Naive thymus-derived CD4-positive, alpha-beta T cell (primary cell): ENCODE data around the gene MRPL37. TPM values are rescaled to one million over a fixed set of nuclear protein-coding genes. Genes with fewer than 3 reads are reported as not detected.
A peak's percentile ranks its signal among the peaks of the same experiment; 100 is the strongest.

ENCODE experiments used
- ATAC-seq: fragments of 150-1000 bp; cut with Tn5 transposase; 2 replicates; pipeline ENCODE4 v1.10.0; 2021; ENCODE audit warnings: mild to moderate bottlenecking, moderate library complexity
- CTCF ChIA-PET: fragments of 350-600 bp; sonication (Branson Sonifier 250); formaldehyde crosslinking; loops from one replicate; lab custom pipeline; 2021; ENCODE audit warnings: antibody characterized with exemption; lab: Charles Lee
- POLR2A ChIA-PET: fragments of 350-600 bp; sonication (Branson Sonifier 250); formaldehyde crosslinking; loops from one replicate; lab custom pipeline; 2021; ENCODE audit warnings: antibody characterized with exemption, inconsistent platforms; lab: Charles Lee
- DNase-seq, 9 donors: peaks; one replicate each; pipeline versions ENCODE4 v3.0.0 to v3.0.0-alpha.2; 2020 to 2022; ENCODE audit warnings: mixed read lengths in 1 of 9
- H3K27ac ChIP-seq: one replicate; pipeline ENCODE4 v1.7.0; 2013; ENCODE audit warnings: mild to moderate bottlenecking, low read depth, low read length, moderate library complexity
- H3K27me3 ChIP-seq, 2 donors: one replicate each; pipeline ENCODE4 v1.7.0; 2013; ENCODE audit warnings: low read length in 2 of 2, mild to moderate bottlenecking in 2 of 2, moderate library complexity in 2 of 2; ENCODE audit not compliant: control insufficient read depth in 2 of 2, insufficient read depth in 2 of 2
- H3K36me3 ChIP-seq, 3 experiments: 1 replicate in 2 of 3; 2 replicates in 1 of 3; pipeline ENCODE4 v1.7.0; 2013; ENCODE audit warnings: low read length in 3 of 3, mild to moderate bottlenecking in 3 of 3, moderate library complexity in 1 of 3; ENCODE audit not compliant: insufficient read depth in 3 of 3, control insufficient read depth in 2 of 3
- H3K4me1 ChIP-seq, 2 donors: one replicate each; pipeline ENCODE4 v1.7.0; 2013; ENCODE audit warnings: low read length in 2 of 2, mild to moderate bottlenecking in 2 of 2, moderate library complexity in 1 of 2; ENCODE audit not compliant: control insufficient read depth in 2 of 2, insufficient read depth in 2 of 2
- H3K4me3 ChIP-seq: 2 replicates; pipeline ENCODE4 v1.7.0; 2013; ENCODE audit warnings: mild to moderate bottlenecking, low read length
- H3K9me3 ChIP-seq, 3 experiments: 1 replicate in 2 of 3; 2 replicates in 1 of 3; pipeline ENCODE4 v1.7.0; 2013; ENCODE audit warnings: low read length in 3 of 3; ENCODE audit not compliant: control insufficient read depth in 2 of 3
- H3K27ac Mint-ChIP-seq, 9 donors: one replicate each; pipeline ENCODE4 v1.8.0; 2020 to 2022; ENCODE audit warnings: mixed read lengths in 9 of 9, mild to moderate bottlenecking in 8 of 9, moderate library complexity in 5 of 9, inconsistent platforms in 2 of 9
- H3K27me3 Mint-ChIP-seq, 5 donors: one replicate each; pipeline ENCODE4 v1.8.0; 2021 to 2022; ENCODE audit warnings: mixed read lengths in 5 of 5, mild to moderate bottlenecking in 1 of 5
- H3K36me3 Mint-ChIP-seq, 5 donors: one replicate each; pipeline ENCODE4 v1.8.0; 2020 to 2022; ENCODE audit warnings: mixed read lengths in 5 of 5, mild to moderate bottlenecking in 3 of 5, inconsistent platforms in 1 of 5
- H3K4me1 Mint-ChIP-seq, 7 donors: one replicate each; pipeline ENCODE4 v1.8.0; 2020 to 2022; ENCODE audit warnings: mixed read lengths in 7 of 7, mild to moderate bottlenecking in 3 of 7, inconsistent platforms in 1 of 7
- H3K4me3 Mint-ChIP-seq, 10 donors: one replicate each; pipeline ENCODE4 v1.8.0; 2020 to 2022; ENCODE audit warnings: mild to moderate bottlenecking in 10 of 10, mixed read lengths in 10 of 10, moderate library complexity in 6 of 10, inconsistent platforms in 2 of 10
- H3K9me3 Mint-ChIP-seq, 11 donors: one replicate each; pipeline ENCODE4 v1.8.0; 2020 to 2022; ENCODE audit warnings: mixed read lengths in 11 of 11, mild to moderate bottlenecking in 4 of 11, inconsistent platforms in 1 of 11, moderate library complexity in 1 of 11
- intact Hi-C, 2 donors: fragments of 100-400 bp; cut with micrococcal nuclease; formaldehyde crosslinking; loops; one replicate each; pipeline ENCODE4 v1.15.1; 2023
- polyA plus RNA-seq, 2 donors: library from polyadenylated mRNA; unstranded; fragments of 300-500 nt; fragmentation: Illumina TruSeq; gene quantifications; one replicate each; pipeline ENCODE4 v1.2.3, GENCODE V29; 2021
- total RNA-seq, 6 experiments: library from RNA in 5 of 6; stranded (reverse) in 5 of 6; gene quantifications; 1 replicate in 5 of 6; 2 replicates in 1 of 6; pipeline ENCODE4 v1.2.3 and lab custom pipeline; 2021 to 2026

Gene MRPL37
- total and polyA plus RNA-seq, 7 experiments from 2014 or later, result 25.4 to 86.7 (median 36.6) TPM

DNA sequence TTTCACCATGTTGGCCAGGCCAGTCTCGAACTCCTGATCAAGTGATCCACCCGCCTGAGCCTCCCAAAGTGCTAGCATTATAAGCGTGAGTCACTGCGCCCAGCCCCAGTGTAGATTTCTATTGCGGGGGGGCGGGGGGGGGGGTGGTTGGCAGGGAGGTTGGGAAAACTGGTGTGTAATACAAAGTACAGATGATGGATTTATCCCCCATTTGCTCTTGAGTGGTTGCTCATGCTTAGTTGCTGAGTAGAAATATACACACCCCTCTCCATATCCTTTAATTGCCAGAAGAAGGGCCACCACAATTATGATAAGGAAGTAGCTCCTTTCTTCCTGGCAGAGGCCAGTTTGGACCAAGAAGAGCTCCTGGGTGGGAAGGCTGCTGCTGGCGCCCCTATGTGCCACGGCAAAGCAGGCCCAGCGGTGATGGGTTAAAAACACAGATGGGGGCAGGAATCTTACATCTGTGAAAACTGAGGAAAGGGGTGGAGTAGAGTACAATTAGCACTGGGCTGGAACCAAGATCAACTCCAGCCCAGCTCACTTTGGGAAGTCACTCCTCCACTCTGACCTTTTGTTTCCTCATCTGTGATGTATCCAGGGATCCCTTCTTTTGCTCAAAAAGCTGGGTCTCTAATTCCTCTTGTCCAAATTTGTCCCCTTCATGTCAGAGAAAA lies 55.2 kb downstream of the MRPL37 start:
- peak overlapping the region in 1 of 9 donors; percentile 30 for H3K27ac Mint-ChIP-seq

DNA sequence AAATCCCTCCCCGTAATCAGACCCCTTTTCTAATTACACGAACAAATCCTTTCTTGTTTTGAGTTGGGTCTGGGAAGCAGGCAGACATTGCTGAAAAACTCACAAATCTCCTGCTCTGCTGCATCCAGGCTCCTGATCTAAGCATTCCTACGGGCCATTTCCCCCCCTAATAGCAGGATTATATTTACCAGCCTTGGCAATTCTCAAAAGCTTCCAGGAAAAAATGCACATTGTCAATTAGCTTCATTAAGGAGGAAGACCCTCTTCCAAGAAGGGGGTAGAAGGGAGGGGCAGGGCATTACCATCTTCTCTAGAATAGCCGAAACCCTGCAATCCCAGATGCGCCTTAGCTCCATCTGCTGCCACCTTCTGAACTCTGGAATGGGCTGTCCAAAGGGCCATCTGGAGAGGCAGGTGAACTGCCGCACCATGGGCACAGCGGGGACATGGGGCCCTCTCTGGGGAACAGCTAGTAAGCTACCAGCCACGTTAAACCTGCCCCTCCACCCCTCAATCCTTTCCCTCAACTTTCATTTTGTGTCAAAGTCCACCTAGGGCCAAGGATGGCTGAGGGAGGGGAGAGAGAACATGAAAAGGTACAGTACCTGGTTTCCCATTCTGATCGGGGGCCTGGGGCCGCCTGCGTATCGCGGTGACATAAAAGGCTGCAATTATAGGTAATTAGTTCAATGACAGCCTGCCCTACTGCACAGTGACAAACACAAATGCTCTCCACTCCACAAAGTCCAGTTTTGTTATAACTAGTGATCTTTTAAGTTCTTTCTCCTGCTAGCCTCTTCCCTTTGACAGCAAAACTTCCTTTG lies 56.8 kb downstream of the MRPL37 start:
- Histone ChIP-seq H3K27ac (no peak overlapping the region), H3K9me3 (no peaks in the 10 kb centered on the region), H3K36me3 (peaks cover 0 to 16% (median 4%) of the 10 kb centered on the region in 3 experiments), H3K4me3 (no peak overlapping the region), H3K27me3 (no peaks in the 10 kb centered on the region), H3K4me1 (no peaks in the 10 kb centered on the region)
- Mint-ChIP-seq H3K27ac (peak overlapping the region in 6 of 9 donors; percentile 3 to 68 (median 54)), H3K4me3 (no peak overlapping the region), H3K36me3 (peaks cover 0 to 27% (median 4%) of the 10 kb centered on the region in 5 donors), H3K4me1 (peaks cover 6 to 20% (median 15%) of the 10 kb centered on the region in 7 donors), H3K9me3 (peaks cover 0 to 2% (median 0%) of the 10 kb centered on the region in 11 donors), H3K27me3 (no peaks in the 10 kb centered on the region)
- CTCF ChIA-PET, result no interaction called here
- no peak for DNase-seq
- POLR2A ChIA-PET, result no interaction called here
- ATAC-seq, result no peak
- intact Hi-C loops, result no loop called here

More for the DNA sequence above, 55.2 kb downstream of the MRPL37 start:
- peaks cover 0 to 24% (median 4%) of the 10 kb centered on the region in 5 donors for H3K36me3 Mint-ChIP-seq
- H3K27me3 Mint-ChIP-seq, result no peaks in the 10 kb centered on the region
- POLR2A ChIA-PET, result no interaction called here
- Histone ChIP-seq H3K9me3 (no peaks in the 10 kb centered on the region), H3K36me3 (peaks cover 0 to 29% (median 0%) of the 10 kb centered on the region in 3 experiments), H3K27me3 (no peaks in the 10 kb centered on the region), H3K4me1 (no peaks in the 10 kb centered on the region), H3K4me3 (no peak overlapping the region), H3K27ac (no peak overlapping the region)
- H3K4me1 Mint-ChIP-seq, result peaks cover 3 to 20% (median 10%) of the 10 kb centered on the region in 7 donors
- intact Hi-C loops, result no loop called here
- H3K9me3 Mint-ChIP-seq, result peaks cover 0 to 2% (median 0%) of the 10 kb centered on the region in 11 donors
- CTCF ChIA-PET, result no interaction called here
- H3K4me3 Mint-ChIP-seq, result no peak overlapping the region
- DNase-seq, result no peak
- no peak for ATAC-seq

DNA sequence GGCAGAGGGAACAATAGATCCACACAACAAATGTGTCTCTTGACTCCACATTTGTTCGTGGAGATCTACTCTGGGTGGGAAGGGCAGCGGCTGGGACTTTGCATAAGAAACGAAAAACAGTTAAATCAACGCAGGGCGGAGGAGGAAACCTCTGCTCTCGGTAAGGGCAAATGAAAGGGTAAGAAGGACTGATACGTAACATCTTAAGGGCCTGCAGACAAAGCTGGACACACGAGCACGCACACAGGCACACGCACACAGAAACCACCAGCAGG lies 57.3 kb downstream of the MRPL37 start:
- Histone ChIP-seq H3K4me1 (no peaks in the 10 kb centered on the region), H3K9me3 (no peaks in the 10 kb centered on the region), H3K4me3 (no peak overlapping the region), H3K36me3 (peaks cover 0 to 11% (median 4%) of the 10 kb centered on the region in 3 experiments), H3K27ac (no peak overlapping the region), H3K27me3 (no peaks in the 10 kb centered on the region)
- DNase-seq, result no peak
- Mint-ChIP-seq H3K4me3 (no peak overlapping the region), H3K9me3 (peaks cover 0 to 2% (median 0%) of the 10 kb centered on the region in 11 donors), H3K27me3 (no peaks in the 10 kb centered on the region), H3K27ac (peak overlapping the region in 4 of 9 donors; percentile 52 to 59 (median 56)), H3K4me1 (peaks cover 6 to 24% (median 15%) of the 10 kb centered on the region in 7 donors), H3K36me3 (peaks cover 0 to 27% (median 4%) of the 10 kb centered on the region in 5 donors)
- intact Hi-C loops, result no loop called here
- no peak for ATAC-seq
- POLR2A ChIA-PET, result no interaction called here
- CTCF ChIA-PET, result no interaction called here

DNA sequence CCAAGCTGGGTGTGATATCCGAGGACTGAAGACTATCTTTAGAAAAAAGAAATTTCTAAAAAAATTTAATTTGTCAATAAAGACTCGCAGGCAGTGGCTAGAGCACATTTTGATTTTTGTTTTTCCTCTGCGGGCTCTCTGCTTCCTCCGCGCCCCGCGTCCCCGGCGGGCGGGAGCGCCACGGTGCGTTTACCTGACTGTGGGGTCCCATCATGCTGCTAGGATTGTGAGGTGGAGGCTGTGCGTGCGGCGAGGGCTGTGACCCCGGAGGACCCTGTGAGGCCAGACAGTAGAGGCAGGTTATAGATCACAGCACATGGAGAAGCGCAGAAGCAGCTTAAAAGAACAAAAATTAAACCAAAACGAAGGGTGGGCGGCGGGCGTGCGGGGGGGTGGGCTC lies 57.9 kb downstream of the MRPL37 start:
- Histone ChIP-seq H3K27ac (no peak overlapping the region), H3K9me3 (no peaks in the 10 kb centered on the region), H3K4me1 (no peaks in the 10 kb centered on the region), H3K4me3 (no peak overlapping the region), H3K36me3 (peaks cover 0 to 9% (median 4%) of the 10 kb centered on the region in 3 experiments), H3K27me3 (no peaks in the 10 kb centered on the region)
- no peak for ATAC-seq
- Mint-ChIP-seq H3K4me1 (peaks cover 8 to 23% (median 15%) of the 10 kb centered on the region in 7 donors), H3K27me3 (no peaks in the 10 kb centered on the region), H3K27ac (peak overlapping the region in 4 of 9 donors; percentile 22 to 52 (median 40)), H3K36me3 (peaks cover 0 to 24% (median 4%) of the 10 kb centered on the region in 5 donors), H3K9me3 (peaks cover 0 to 2% (median 0%) of the 10 kb centered on the region in 11 donors), H3K4me3 (no peak overlapping the region)
- POLR2A ChIA-PET, result no interaction called here
- intact Hi-C loops, result no loop called here
- CTCF ChIA-PET, result no interaction called here
- no peak for DNase-seq

DNA sequence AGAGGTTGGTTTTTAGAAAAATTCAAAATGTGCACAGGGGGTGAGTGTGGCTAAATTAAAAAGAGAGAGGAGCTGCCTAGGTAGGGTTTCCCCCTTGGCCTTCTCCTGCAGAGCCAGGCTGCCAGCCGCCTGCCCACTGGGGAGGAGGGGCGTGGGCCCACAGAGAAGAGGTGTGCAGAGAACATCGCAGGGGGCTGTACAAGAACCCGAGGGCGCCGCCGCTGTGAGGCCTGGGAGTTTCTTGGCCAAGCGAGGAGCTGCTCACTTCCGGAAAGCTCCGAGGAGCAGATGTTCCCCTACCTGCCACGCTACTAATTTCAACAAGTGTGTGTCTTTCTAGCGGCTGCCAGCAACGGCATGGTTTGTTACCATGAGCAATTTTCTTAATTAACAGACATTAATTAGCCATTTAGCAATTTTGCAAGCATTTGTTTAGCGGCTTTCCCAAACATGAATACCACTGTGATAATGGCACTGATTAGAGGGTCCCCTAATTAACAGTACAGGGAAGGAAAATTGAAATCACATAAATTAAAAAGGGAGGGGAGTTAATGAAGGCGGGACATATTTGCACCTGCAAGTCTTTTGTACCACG lies 59.7 kb downstream of the MRPL37 start:
- ChIA-PET POLR2A (no interaction called here), CTCF (no interaction called here)
- no peaks in the 10 kb centered on the region for H3K4me1 ChIP-seq
- H3K36me3 Mint-ChIP-seq, result peaks cover 0 to 23% (median 4%) of the 10 kb centered on the region in 5 donors
- no peaks in the 10 kb centered on the region for H3K27me3 ChIP-seq
- H3K9me3 Mint-ChIP-seq, result peaks cover 0 to 2% (median 0%) of the 10 kb centered on the region in 11 donors
- no peak overlapping the region for H3K27ac ChIP-seq
- no peaks in the 10 kb centered on the region for H3K9me3 ChIP-seq
- intact Hi-C loops, result no loop called here
- peaks cover 0 to 16% (median 4%) of the 10 kb centered on the region in 3 experiments for H3K36me3 ChIP-seq
- H3K27ac Mint-ChIP-seq, result peak overlapping the region in 4 of 9 donors; percentile 8 to 62 (median 34)
- ATAC-seq (no peak), DNase-seq (no peak)
- H3K4me3 ChIP-seq, result no peak overlapping the region
- H3K27me3 Mint-ChIP-seq, result no peaks in the 10 kb centered on the region
- H3K4me3 Mint-ChIP-seq, result no peak overlapping the region
- peaks cover 15 to 33% (median 19%) of the 10 kb centered on the region in 7 donors for H3K4me1 Mint-ChIP-seq

DNA sequence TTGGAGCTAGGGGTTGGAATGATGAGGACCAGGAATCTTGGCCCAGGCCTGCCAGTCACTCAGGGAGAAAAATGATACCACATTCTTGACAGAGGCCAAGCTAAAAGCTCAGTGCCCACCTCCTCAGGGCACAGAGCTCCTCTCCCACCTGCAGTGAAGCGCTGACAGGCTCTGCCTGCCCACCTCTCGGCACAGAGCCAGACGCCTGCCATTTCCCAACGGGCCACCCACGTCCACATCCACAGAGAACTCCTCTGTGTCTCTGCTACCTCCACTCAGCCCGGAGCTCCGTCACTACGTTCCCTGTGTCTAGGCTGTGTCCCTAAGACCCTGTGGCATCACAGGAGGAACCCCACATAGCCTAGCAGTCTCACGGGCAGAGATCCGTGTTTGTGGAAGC lies 60.8 kb downstream of the MRPL37 start:
- no peak for ATAC-seq
- Mint-ChIP-seq H3K27ac (peak overlapping the region in 4 of 9 donors; percentile 12 to 41 (median 28)), H3K4me1 (peaks cover 21 to 39% (median 25%) of the 10 kb centered on the region in 7 donors), H3K9me3 (peaks cover 0 to 2% (median 0%) of the 10 kb centered on the region in 11 donors), H3K36me3 (peaks cover 0 to 23% (median 4%) of the 10 kb centered on the region in 5 donors), H3K27me3 (no peaks in the 10 kb centered on the region), H3K4me3 (no peak overlapping the region)
- ChIA-PET POLR2A (no interaction called here), CTCF (no interaction called here)
- DNase-seq, result no peak
- intact Hi-C loops, result no loop called here
- Histone ChIP-seq H3K4me1 (no peaks in the 10 kb centered on the region), H3K36me3 (peaks cover 0 to 17% (median 4%) of the 10 kb centered on the region in 3 experiments), H3K9me3 (no peaks in the 10 kb centered on the region), H3K27ac (no peak overlapping the region), H3K4me3 (no peak overlapping the region), H3K27me3 (no peaks in the 10 kb centered on the region)
